Measurements from ENCODE around the gene GNL1.

DNA sequence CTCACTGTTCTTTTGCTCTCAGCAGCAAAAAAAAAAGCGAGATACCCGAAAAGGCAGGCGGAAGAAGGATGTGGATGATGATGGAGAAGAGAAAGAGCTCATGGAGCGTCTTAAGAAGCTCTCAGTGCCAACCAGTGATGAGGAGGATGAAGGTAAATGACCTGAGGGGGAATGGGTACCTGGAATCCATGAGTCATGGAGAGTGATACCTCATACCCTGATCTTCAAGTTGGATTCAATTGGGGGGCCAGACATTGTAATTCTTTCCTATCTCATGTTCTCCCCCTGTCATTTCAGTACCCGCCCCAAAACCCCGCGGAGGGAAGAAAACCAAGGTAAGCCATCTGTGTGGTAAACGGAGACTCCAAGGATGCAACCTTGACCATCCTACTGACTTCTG is 21.8 kb upstream of the GNL1 start:
- TF ChIP-seq ZNF331 (CRISPR knock-in tag; IDR thresholded peaks at IDR 0.05; ENCODE audit: low read depth), result no peak
- no peak for TF ChIP-seq CTCF (conservative IDR thresholded peaks at IDR 0.05; ENCODE audit: low read depth in 2 of 2)
